Glutamatergic neuron (in vitro differentiated cells): ENCODE measurements around the gene DOCK3. TPM values are rescaled to one million over a fixed set of nuclear protein-coding genes. Genes with fewer than 3 reads are reported as not detected.

Experiments
- DNase-seq: peaks from one replicate; pipeline ENCODE4 v3.0.0; 2022
- H3K27ac Mint-ChIP-seq: one replicate; pipeline ENCODE4 v1.8.0; 2020; ENCODE audit warnings: mild to moderate bottlenecking, mixed read lengths, inconsistent platforms; ENCODE audit not compliant: unreplicated experiment
- H3K27me3 Mint-ChIP-seq: one replicate; pipeline ENCODE4 v1.8.0; 2020; ENCODE audit warnings: mild to moderate bottlenecking, moderate library complexity, mixed read lengths, inconsistent platforms; ENCODE audit not compliant: unreplicated experiment
- H3K36me3 Mint-ChIP-seq: one replicate; pipeline ENCODE4 v1.8.0; 2020; ENCODE audit warnings: mild to moderate bottlenecking, mixed read lengths, inconsistent platforms; ENCODE audit not compliant: unreplicated experiment
- H3K4me1 Mint-ChIP-seq: one replicate; pipeline ENCODE4 v1.8.0; 2020; ENCODE audit warnings: mild to moderate bottlenecking, low read depth, mixed read lengths, inconsistent platforms; ENCODE audit not compliant: unreplicated experiment
- H3K4me3 Mint-ChIP-seq: one replicate; pipeline ENCODE4 v1.8.0; 2020; ENCODE audit warnings: mild to moderate bottlenecking, mixed read lengths, inconsistent platforms; ENCODE audit not compliant: unreplicated experiment
- H3K9me3 Mint-ChIP-seq: one replicate; pipeline ENCODE4 v1.8.0; 2020; ENCODE audit warnings: mild to moderate bottlenecking, moderate library complexity, mixed read lengths, inconsistent platforms; ENCODE audit not compliant: unreplicated experiment
- CTCF ChIP-seq: fragments of 200-600 bp; sonication (generic); IDR thresholded peaks from one replicate; pipeline ENCODE4 v1.5.0; 2021; ENCODE audit not compliant: partially characterized antibody, unreplicated experiment
- total RNA-seq: library from RNA; stranded (reverse); fragmentation: NEBNext Ultra II Directional; extraction: Animal tissue kit (Norgen Biotek cat#: 25700); gene quantifications from one replicate; pipeline ENCODE4 v1.2.1, GENCODE V29; 2021; ENCODE audit not compliant: unreplicated experiment

DOCK3 gene
- total RNA-seq, 1 donor from 2014 or later, result 13.4 TPM

- H3K27ac Mint-ChIP-seq, result no peak overlapping the region
- H3K4me1 Mint-ChIP-seq, result peaks cover 10% of the 10 kb centered on the region
- H3K27me3 Mint-ChIP-seq, result peaks cover 4% of the 10 kb centered on the region
- H3K4me3 Mint-ChIP-seq, result no peak overlapping the region
- DNase-seq, result no peak
- peaks cover 2% of the 10 kb centered on the region for H3K9me3 Mint-ChIP-seq
- TF ChIP-seq CTCF, result no peak
- H3K36me3 Mint-ChIP-seq, result no peaks in the 10 kb centered on the region
Measured at GRCh38 chr3:50633230-50633790, 41.4 kb upstream of the DOCK3 start.

GRCh38 chr3:50635066-50635465 lies 39.7 kb upstream of the DOCK3 start:
- TF ChIP-seq CTCF, result no peak
- Mint-ChIP-seq H3K4me3 (no peak overlapping the region), H3K9me3 (peaks cover 2% of the 10 kb centered on the region), H3K27ac (no peak overlapping the region), H3K36me3 (no peaks in the 10 kb centered on the region), H3K4me1 (peaks cover 10% of the 10 kb centered on the region), H3K27me3 (peaks cover 4% of the 10 kb centered on the region)
- no peak for DNase-seq

GRCh38 chr3:50637011-50637410 lies 37.7 kb upstream of the DOCK3 start:
- peaks cover 9% of the 10 kb centered on the region for H3K27me3 Mint-ChIP-seq
- no peaks in the 10 kb centered on the region for H3K36me3 Mint-ChIP-seq
- no peak overlapping the region for H3K4me3 Mint-ChIP-seq
- no peak overlapping the region for H3K27ac Mint-ChIP-seq
- H3K4me1 Mint-ChIP-seq, result peaks cover 3% of the 10 kb centered on the region
- TF ChIP-seq CTCF, result no peak
- peaks cover 2% of the 10 kb centered on the region for H3K9me3 Mint-ChIP-seq
- no peak for DNase-seq

GRCh38 chr3:50637945-50638344 lies 36.8 kb upstream of the DOCK3 start:
- peaks cover 2% of the 10 kb centered on the region for H3K9me3 Mint-ChIP-seq
- H3K27ac Mint-ChIP-seq, result no peak overlapping the region

More at GRCh38 chr3:50637945-50638344, 36.8 kb upstream of the DOCK3 start:
- Mint-ChIP-seq H3K4me1 (peaks cover 3% of the 10 kb centered on the region), H3K27me3 (peaks cover 9% of the 10 kb centered on the region), H3K36me3 (no peaks in the 10 kb centered on the region), H3K4me3 (no peak overlapping the region)
- no peak for TF ChIP-seq CTCF
- DNase-seq, result no peak
